H1 (cell line): ENCODE results near the gene SLC6A7. TPM values are rescaled to one million over a fixed set of nuclear protein-coding genes. Genes with fewer than 3 reads are reported as not detected.

Source experiments
- CTCF ChIA-PET: fragments of 300-600 bp; sonication (Branson Sonifier 250); formaldehyde crosslinking; loops from one replicate; lab custom pipeline; 2021; ENCODE audit not compliant: partially characterized antibody; lab: Charles Lee
- POLR2A ChIA-PET: fragments of 300-600 bp; sonication (Branson Sonifier 250); formaldehyde crosslinking; loops from one replicate; lab custom pipeline; 2021; ENCODE audit warnings: inconsistent platforms; ENCODE audit not compliant: partially characterized antibody; lab: Charles Lee
- DNase-seq, 2 experiments: peaks; one replicate each; pipeline versions ENCODE4 v3.0.0 to v3.0.0-alpha.2; 2010 to 2022; ENCODE audit warnings: low spot score in 2 of 2, low read depth in 1 of 2, mixed read lengths in 1 of 2
- FAIRE-seq: peaks from 2 replicates; lab custom pipeline; 2011; peaks lifted over from hg19 to GRCh38; lab: Jason Lieb, UNC
- H2AFZ ChIP-seq: 2 replicates; pipeline ENCODE4 v1.8.1; 2012; ENCODE audit warnings: low read length, inconsistent platforms
- H2AK5ac ChIP-seq: 2 replicates; pipeline ENCODE4 v1.6.1; 2013; ENCODE audit warnings: low read depth, low read length
- H2BK120ac ChIP-seq: replicated peaks from 2 replicates; pipeline ENCODE3; 2013; ENCODE audit warnings: low read depth, low read length, inconsistent platforms
- H2BK12ac ChIP-seq: 2 replicates; pipeline ENCODE4 v1.6.1; 2013; ENCODE audit warnings: low read depth, low read length
- H2BK15ac ChIP-seq: 2 replicates; pipeline ENCODE4 v1.6.1; 2013; ENCODE audit warnings: low read length
- H2BK20ac ChIP-seq: 2 replicates; pipeline ENCODE4 v1.6.1; 2013; ENCODE audit warnings: low read length
- H2BK5ac ChIP-seq: 2 replicates; pipeline ENCODE4 v1.6.1; 2013; ENCODE audit warnings: low read depth, low read length
- H3K14ac ChIP-seq: 2 replicates; pipeline ENCODE4 v1.6.1; 2013; ENCODE audit warnings: inconsistent platforms; ENCODE audit not compliant: insufficient read length
- H3K18ac ChIP-seq: 2 replicates; pipeline ENCODE4 v1.6.1; 2013; ENCODE audit warnings: low read length; ENCODE audit errors: extremely low read depth
- H3K23ac ChIP-seq: 2 replicates; pipeline ENCODE4 v1.6.1; 2013; ENCODE audit warnings: inconsistent platforms; ENCODE audit not compliant: insufficient read length
- H3K23me2 ChIP-seq: 2 replicates; pipeline ENCODE4 v1.6.1; 2013; ENCODE audit warnings: low read depth, low read length
- H3K27ac ChIP-seq: 2 replicates; pipeline ENCODE4 v1.6.1; 2011; ENCODE audit warnings: low read depth, low read length, inconsistent platforms
- H3K27me3 ChIP-seq, 4 experiments: replicated peaks in 1 of 4; 1 replicate in 1 of 4; 2 replicates in 3 of 4; pipeline versions ENCODE4 v1.6.1 to v1.8.1; 2011 to 2013; ENCODE audit warnings: low read length in 3 of 4, mild to moderate bottlenecking in 3 of 4, inconsistent platforms in 2 of 4, mixed read lengths in 2 of 4, moderate library complexity in 1 of 4; ENCODE audit not compliant: control insufficient read depth in 3 of 4, insufficient read depth in 3 of 4; ENCODE audit errors: extremely low read depth in 1 of 4
- H3K36me3 ChIP-seq, 4 experiments: 2 replicates each; pipeline versions ENCODE4 v1.6.1 to v1.8.1; 2011 to 2013; ENCODE audit warnings: mild to moderate bottlenecking in 4 of 4, low read length in 3 of 4, moderate library complexity in 2 of 4, control low read depth in 1 of 4, inconsistent platforms in 1 of 4; ENCODE audit not compliant: insufficient read depth in 4 of 4, control insufficient read depth in 2 of 4
- H3K4ac ChIP-seq: replicated peaks from 2 replicates; pipeline ENCODE3; 2013; ENCODE audit warnings: low read length, low read depth, mixed read lengths, inconsistent platforms; ENCODE audit not compliant: insufficient read length
- H3K4me1 ChIP-seq, 4 experiments: replicated peaks in 1 of 4; 1 replicate in 1 of 4; 2 replicates in 3 of 4; pipeline versions ENCODE4 v1.6.1 to v1.8.1; 2011 to 2013; ENCODE audit warnings: low read length in 3 of 4, inconsistent platforms in 2 of 4, mixed read lengths in 1 of 4; ENCODE audit not compliant: insufficient read depth in 4 of 4, control insufficient read depth in 3 of 4
- H3K4me2 ChIP-seq, 2 experiments: 2 replicates each; pipeline versions ENCODE4 v1.6.1 to v1.8.1; 2011 to 2013; ENCODE audit warnings: low read depth in 2 of 2, low read length in 2 of 2, control low read depth in 1 of 2, inconsistent platforms in 1 of 2, mild to moderate bottlenecking in 1 of 2; ENCODE audit not compliant: insufficient read depth in 1 of 2
- H3K4me3 ChIP-seq, 4 experiments: fragments of 200-600, 300-600 bp in 1 of 4; sonication (generic), shearing (Covaris generic), sonication (Bioruptor Twin) in 1 of 4; 2 replicates each; pipeline versions ENCODE4 v1.5.1 to v1.8.1; 2011 to 2016; ENCODE audit warnings: low read length in 4 of 4, low read depth in 3 of 4, control low read depth in 2 of 4, inconsistent platforms in 2 of 4, mild to moderate bottlenecking in 2 of 4, mixed read lengths in 1 of 4, moderate library complexity in 1 of 4; ENCODE audit not compliant: insufficient read depth in 2 of 4; ENCODE audit errors: extremely low read depth in 1 of 4
- H3K56ac ChIP-seq: replicated peaks from 2 replicates; pipeline ENCODE3; 2013; ENCODE audit warnings: low read depth, mild to moderate bottlenecking, mixed read lengths, low read length, inconsistent platforms; ENCODE audit not compliant: insufficient read length
- H3K79me1 ChIP-seq: 2 replicates; pipeline ENCODE4 v1.6.1; 2013; ENCODE audit warnings: low read depth, low read length, control low read depth
- H3K79me2 ChIP-seq, 2 experiments: 2 replicates each; pipeline versions ENCODE4 v1.6.1 to v1.8.1; 2012 to 2013; ENCODE audit warnings: low read length in 2 of 2, mild to moderate bottlenecking in 2 of 2, inconsistent platforms in 1 of 2; ENCODE audit not compliant: insufficient read depth in 2 of 2, control insufficient read depth in 1 of 2
- H3K9ac ChIP-seq, 4 experiments: replicated peaks in 1 of 4; 1 replicate in 1 of 4; 2 replicates in 3 of 4; pipeline versions ENCODE4 v1.6.1 to v1.8.1; 2011 to 2013; ENCODE audit warnings: low read depth in 3 of 4, low read length in 3 of 4, control low read depth in 2 of 4, mild to moderate bottlenecking in 2 of 4, moderate library complexity in 2 of 4, inconsistent platforms in 1 of 4; ENCODE audit errors: extremely low read depth in 1 of 4
- H3K9me3 ChIP-seq, 2 experiments: 2 replicates each; pipeline versions ENCODE4 v1.6.1 to v1.8.1; 2012 to 2013; ENCODE audit warnings: mild to moderate bottlenecking in 2 of 2, moderate library complexity in 2 of 2, control low read depth in 1 of 2, inconsistent platforms in 1 of 2, low read depth in 1 of 2, low read length in 1 of 2, mixed read lengths in 1 of 2; ENCODE audit not compliant: insufficient read depth in 2 of 2
- H4K20me1 ChIP-seq, 2 experiments: replicated peaks in 1 of 2; 2 replicates each; pipeline versions ENCODE3 to v1.8.1; 2011 to 2013; ENCODE audit warnings: inconsistent platforms in 2 of 2, low read length in 2 of 2, mild to moderate bottlenecking in 1 of 2; ENCODE audit not compliant: insufficient read depth in 2 of 2, control insufficient read depth in 1 of 2
- H4K5ac ChIP-seq: 2 replicates; pipeline ENCODE4 v1.6.1; 2013; ENCODE audit warnings: low read length, low read depth, mixed read lengths, inconsistent platforms; ENCODE audit not compliant: insufficient read length
- H4K8ac ChIP-seq: 2 replicates; pipeline ENCODE4 v1.8.0; 2013; ENCODE audit warnings: mild to moderate bottlenecking, moderate library complexity, low read length, inconsistent platforms; ENCODE audit not compliant: insufficient read depth; ENCODE audit errors: extremely low read depth
- H4K91ac ChIP-seq: replicated peaks from 2 replicates; pipeline ENCODE3; 2013; ENCODE audit warnings: low read length, mixed read lengths, inconsistent platforms; ENCODE audit not compliant: insufficient read length
- ATF2 ChIP-seq: IDR thresholded peaks from 2 replicates; pipeline ENCODE4 v1.6.1; 2012; ENCODE audit warnings: low read length, inconsistent platforms
- CHD2 ChIP-seq: IDR thresholded peaks from 2 replicates; pipeline ENCODE4 v1.6.1; 2012; ENCODE audit warnings: low read length, improper control_type of control experiment
- CTBP2 ChIP-seq: IDR thresholded peaks from 2 replicates; pipeline ENCODE4 v1.7.0; 2011; ENCODE audit warnings: borderline replicate concordance, mild to moderate bottlenecking, moderate library complexity, mixed read lengths, low read length; ENCODE audit not compliant: insufficient read depth, insufficient read length
- EP300 ChIP-seq, 2 experiments: IDR thresholded peaks; 1 replicate in 1 of 2; 2 replicates in 1 of 2; pipeline ENCODE4 v1.6.1; 2011 to 2012; ENCODE audit warnings: low read depth in 2 of 2, low read length in 2 of 2, mild to moderate bottlenecking in 2 of 2, borderline replicate concordance in 1 of 2, inconsistent platforms in 1 of 2, moderate library complexity in 1 of 2
- GABPA ChIP-seq: IDR thresholded peaks from 2 replicates; pipeline ENCODE4 v1.6.1; 2011; ENCODE audit warnings: mild to moderate bottlenecking, low read length, moderate library complexity, borderline replicate concordance; ENCODE audit not compliant: insufficient read depth
- HDAC6 ChIP-seq: IDR thresholded peaks from one replicate; pipeline ENCODE4 v1.7.1; 2012; ENCODE audit warnings: low read depth, mild to moderate bottlenecking, inconsistent platforms, low read length, moderate library complexity
- JUN ChIP-seq: IDR thresholded peaks from 2 replicates; pipeline ENCODE4 v1.6.1; 2011; ENCODE audit warnings: low read depth, mild to moderate bottlenecking, improper control_type of control experiment, low read length
- MAX ChIP-seq: IDR thresholded peaks from 2 replicates; pipeline ENCODE4 v1.6.1; 2012; ENCODE audit warnings: inconsistent platforms
- NANOG ChIP-seq: IDR thresholded peaks from 2 replicates; pipeline ENCODE4 v1.6.1; 2011; ENCODE audit warnings: low read length, low read depth, mild to moderate bottlenecking, inconsistent platforms; ENCODE audit not compliant: insufficient read depth, poor library complexity, severe bottlenecking
- WGBS, 2 experiments: shearing (Covaris generic) in 1 of 2; methylation state at CpG; one replicate each; pipeline versions ENCODE4 v1.1.6 to v1.1.7; 2013 to 2015; ENCODE audit warnings: low lambda C conversion rate in 2 of 2, mixed read lengths in 2 of 2, inconsistent platforms in 1 of 2, low coverage in 1 of 2, missing lambda C conversion rate in 1 of 2; ENCODE audit not compliant: insufficient replicate concordance in 2 of 2, insufficient coverage in 1 of 2, insufficient read length in 1 of 2; ENCODE audit errors: extremely low coverage in 1 of 2, missing lambda C conversion rate in 1 of 2; 5-methylcytosine and 5-hydroxymethylcytosine counted together
- polyA plus RNA-seq, 7 experiments: library from polyadenylated mRNA; depleted of rRNA in 3 of 7; stranded (reverse) in 5 of 7; unstranded in 2 of 7; fragments of >200 nt in 5 of 7; fragments of 200-250 nt in 2 of 7; gene quantifications; 1 replicate in 5 of 7; 2 replicates in 1 of 7; 4 replicates in 1 of 7; pipeline versions ENCODE4 v1.2.1 to v1.2.3, GENCODE V29; 2011 to 2013; ENCODE audit warnings: missing spikeins in 2 of 7, mixed read lengths in 2 of 7
- total RNA-seq: library from RNA; stranded (reverse); fragmentation: NEBNext Ultra II Directional; extraction: Animal tissue kit (Norgen Biotek cat#: 25700); gene quantifications from 2 replicates; pipeline ENCODE4 v1.2.1, GENCODE V29; 2021

The SLC6A7 gene
- total and polyA plus RNA-seq, 2 of the 8 experiments (the other 6 are each of a cell fraction or from before 2014, with no cell fraction given) = 0.07 to 0.12 TPM

- H3K4me1 ChIP-seq = peaks cover 4 to 26% (median 8%) of the 10 kb centered on the region in 4 experiments
- 87% methylated on average over 4 of the region's 4 CpGs; no CpG with 5 or more reads in 1 of the 2 experiments for WGBS, 2 experiments
- TF ChIP-seq CTBP2 = no peak
- TF ChIP-seq JUN = no peak
- TF ChIP-seq CHD2 = no peak
- no peak for TF ChIP-seq ATF2
- TF ChIP-seq GABPA = no peak
- TF ChIP-seq MAX = no peak
- no peak for TF ChIP-seq EP300 (IDR thresholded peaks at IDR 0.05; ENCODE audit: borderline replicate concordance in 1 of 2, low read depth in 2 of 2, low read length in 2 of 2)
- TF ChIP-seq HDAC6 = no peak
- no peak for TF ChIP-seq NANOG
Measured at GRCh38 chr5:150186897-150187296, 3.0 kb upstream of the SLC6A7 start.

More at GRCh38 chr5:150186897-150187296, 3.0 kb upstream of the SLC6A7 start:
- Histone ChIP-seq H3K56ac (no peak overlapping the region), H2BK12ac (0 out of 2 replicates have a peak overlapping the region, but pooled peaks have one; percentile 11), H3K4ac (no peak overlapping the region), H3K14ac (no peak overlapping the region), H4K91ac (no peak overlapping the region), H2AK5ac (no peak overlapping the region), H4K5ac (no peak overlapping the region), H3K36me3 (no peaks in the 10 kb centered on the region), H2BK5ac (no peak overlapping the region), H3K18ac (no peak overlapping the region), H4K20me1 (peaks cover 1 to 3% of the 10 kb centered on the region in 2 experiments), H3K23me2 (peaks cover 6% of the 10 kb centered on the region; the same call in 1 of the 2 replicates), H4K8ac (no peak overlapping the region), H3K9ac (no peak overlapping the region), H2BK120ac (no peak overlapping the region), H3K27ac (no peak overlapping the region), H2BK20ac (no peak overlapping the region), H3K27me3 (peaks cover 29 to 60% (median 53%) of the 10 kb centered on the region in 4 experiments), H3K79me2 (no peaks in the 10 kb centered on the region), H2AFZ (no peak overlapping the region), H3K4me3 (no peak overlapping the region), H3K9me3 (no peaks in the 10 kb centered on the region), H3K4me2 (no peak overlapping the region), H2BK15ac (no peak overlapping the region), H3K23ac (no peak overlapping the region), H3K79me1 (no peaks in the 10 kb centered on the region)
- DNase-seq (no peak), FAIRE-seq (no peak)
- POLR2A ChIA-PET = interaction anchor here (0.7 kb wide), 1 partner anchor 28 kb away, joined by 3 read pairs; no protein-coding TSS in a partner anchor
- CTCF ChIA-PET = interaction anchor here (0.9 to 23.7 kb wide), 5 partner anchors 12 to 51 kb away, joined by 3 to 302 read pairs (median 5); no protein-coding TSS in a partner anchor
